Activated CD4-positive, CD25-positive, alpha-beta regulatory T cell treated with anti-CD3 and anti-CD28 coated beads, Interleukin-2, amount 50 U/mL, for 24 hours (primary cell): ENCODE results near the gene NDUFS3.
"Not testable (repeated sequence)": the region's sequence is repeated elsewhere in the genome, so short reads cannot be mapped to it uniquely, and the experiment has no call there.

ENCODE experiments used
- ATAC-seq, 2 donors: fragments of 150-1000 bp; cut with Tn5 transposase; one replicate each; pipeline ENCODE4 v1.10.0; 2021; ENCODE audit warnings: mild to moderate bottlenecking in 1 of 2, moderate library complexity in 1 of 2

Gene NDUFS3

DNA sequence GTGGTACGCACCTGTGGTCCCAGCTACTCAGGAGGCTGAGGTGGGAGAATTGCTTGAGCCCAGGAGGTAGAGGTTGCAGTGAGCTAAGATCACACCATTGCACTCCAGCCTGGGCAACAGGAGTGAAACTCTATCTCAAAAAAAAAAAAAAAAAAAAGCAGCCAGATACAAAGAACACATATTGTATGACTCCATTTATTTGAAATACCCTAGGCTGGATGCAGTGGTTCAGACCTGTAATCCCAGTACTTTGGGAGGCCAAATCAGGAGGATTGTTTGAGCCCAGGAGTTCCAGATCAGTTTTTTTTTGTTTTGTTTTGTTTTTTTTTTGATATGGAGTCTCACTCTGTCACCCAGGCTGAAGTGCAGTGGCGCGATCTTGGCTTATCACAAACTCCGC, 16.5 kb upstream of the NDUFS3 start:
- not testable (repeated sequence) for ATAC-seq

DNA sequence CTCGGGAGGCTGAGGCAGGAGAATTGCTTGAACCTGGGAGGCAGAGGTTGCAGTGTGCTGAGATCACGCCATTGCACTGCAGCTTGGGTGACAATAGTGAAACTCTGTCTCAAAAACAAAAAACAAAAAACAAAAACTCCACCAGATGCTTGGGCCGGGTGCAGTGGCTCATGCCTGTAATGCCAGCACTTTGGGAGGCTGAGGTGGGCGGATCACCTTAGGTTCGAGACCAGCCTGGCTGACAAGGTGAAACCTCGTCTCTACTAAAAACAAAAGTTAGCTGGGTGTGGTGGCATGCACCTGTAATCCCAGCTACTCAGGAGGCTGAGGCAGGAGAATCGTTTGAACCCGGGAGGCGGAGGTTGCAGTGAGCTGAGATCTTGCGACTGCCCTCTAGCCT, 14.5 kb upstream of the NDUFS3 start:
- ATAC-seq = not testable (repeated sequence)

DNA sequence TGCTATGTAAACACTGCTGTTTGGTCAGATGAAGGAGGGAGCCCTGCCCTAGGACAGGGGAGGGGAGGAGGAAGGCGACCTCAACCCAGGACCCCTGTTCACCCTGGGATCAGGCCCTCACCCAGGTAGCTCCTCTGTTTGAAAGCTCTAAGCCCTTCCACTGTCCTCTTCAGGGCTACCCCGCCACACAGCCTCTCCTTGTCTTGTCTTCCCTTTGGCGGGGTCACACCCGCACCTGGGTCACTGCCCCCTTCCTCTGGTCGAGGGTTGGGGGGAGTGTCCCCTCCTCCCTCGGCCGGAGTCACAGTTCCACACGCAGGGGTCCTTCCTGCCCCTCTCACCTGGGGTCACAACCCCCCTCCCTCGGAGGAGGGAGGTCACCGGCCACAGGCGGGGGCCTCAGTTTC, 13.9 kb upstream of the NDUFS3 start:
- ATAC-seq = no peak

DNA sequence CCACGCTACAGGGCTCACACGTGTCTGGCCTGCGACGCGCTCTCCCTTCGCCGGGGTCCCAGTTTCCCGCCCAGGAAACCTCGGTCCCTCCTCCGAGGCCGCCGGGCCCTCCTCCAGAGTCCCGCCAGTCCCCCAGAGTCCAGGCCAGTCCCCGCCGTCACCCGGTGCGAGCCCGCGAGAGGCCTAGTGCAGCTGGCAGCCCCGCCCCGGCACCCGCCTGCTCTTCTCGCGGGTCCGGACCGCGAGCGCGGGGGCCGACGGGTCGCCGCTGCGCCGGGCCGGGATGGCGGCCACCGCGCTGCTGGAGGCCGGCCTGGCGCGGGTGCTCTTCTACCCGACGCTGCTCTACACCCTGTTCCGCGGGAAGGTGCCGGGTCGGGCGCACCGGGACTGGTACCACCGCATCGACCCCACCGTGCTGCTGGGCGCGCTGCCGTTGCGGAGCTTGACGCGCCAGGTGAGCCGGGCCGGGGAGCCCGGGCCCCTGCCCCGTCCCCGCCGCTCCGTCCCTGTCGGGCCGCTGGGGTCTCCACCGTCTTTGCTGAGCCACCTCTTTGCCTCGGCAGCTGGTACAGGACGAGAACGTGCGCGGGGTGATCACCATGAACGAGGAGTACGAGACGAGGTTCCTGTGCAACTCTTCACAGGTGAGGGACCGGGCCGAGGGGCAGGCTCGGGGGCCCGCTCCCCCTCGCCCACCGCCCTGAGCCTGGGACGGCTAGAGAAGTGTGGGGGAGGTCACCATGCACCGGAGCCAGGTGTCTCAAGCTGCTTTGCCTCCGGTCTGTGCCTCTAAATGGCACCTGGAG, 13.3 kb upstream of the NDUFS3 start, which contains the start of gene PTPMT1:
Gene PTPMT1, plus strand, starts transcription at position 260 of the 809 bp plus-strand sequence. Its CDS starts 24 bp downstream, at position 284.
- peak; percentile 92 for ATAC-seq

DNA sequence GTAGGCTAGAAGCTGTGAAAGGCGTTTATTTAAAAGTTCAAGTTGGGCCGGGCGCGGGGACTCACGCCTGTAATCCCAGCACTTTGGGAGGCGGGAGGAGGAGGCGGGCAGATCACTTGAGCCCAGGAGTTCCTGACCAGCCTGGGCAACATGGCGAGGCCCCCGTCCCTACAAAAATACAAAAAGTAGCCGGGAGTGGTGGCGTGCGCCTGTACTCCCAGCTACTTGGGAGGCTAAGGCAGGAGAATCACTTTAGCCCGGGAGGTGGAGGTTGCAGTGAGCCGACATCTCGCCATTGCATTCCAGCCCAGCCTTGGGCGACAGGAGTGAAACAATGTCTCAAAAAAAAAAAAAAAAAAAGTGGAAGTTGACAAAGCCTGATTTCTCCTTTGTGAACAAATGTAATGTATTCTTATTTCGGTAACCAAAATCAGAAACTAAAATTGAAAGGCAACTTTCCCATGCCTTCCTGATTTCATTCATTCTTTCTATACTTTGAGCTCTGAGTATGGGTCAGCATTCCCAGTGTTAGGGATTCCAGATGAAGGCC, 12.7 kb upstream of the NDUFS3 start:
- no peak for ATAC-seq

DNA sequence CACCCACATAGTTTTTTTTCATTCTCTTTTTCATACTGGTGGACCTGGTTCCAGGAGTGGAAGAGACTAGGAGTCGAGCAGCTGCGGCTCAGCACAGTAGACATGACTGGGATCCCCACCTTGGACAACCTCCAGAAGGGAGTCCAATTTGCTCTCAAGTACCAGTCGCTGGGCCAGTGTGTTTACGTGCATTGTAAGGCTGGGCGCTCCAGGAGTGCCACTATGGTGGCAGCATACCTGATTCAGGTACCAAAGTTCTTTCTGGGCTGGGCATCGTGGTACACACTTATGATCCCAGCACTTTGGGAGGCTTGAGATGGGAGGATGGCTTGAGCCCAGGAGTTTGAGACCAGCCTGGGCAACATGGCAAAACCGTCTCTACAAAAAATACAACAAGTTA, 9.2 kb upstream of the NDUFS3 start:
- no peak for ATAC-seq

DNA sequence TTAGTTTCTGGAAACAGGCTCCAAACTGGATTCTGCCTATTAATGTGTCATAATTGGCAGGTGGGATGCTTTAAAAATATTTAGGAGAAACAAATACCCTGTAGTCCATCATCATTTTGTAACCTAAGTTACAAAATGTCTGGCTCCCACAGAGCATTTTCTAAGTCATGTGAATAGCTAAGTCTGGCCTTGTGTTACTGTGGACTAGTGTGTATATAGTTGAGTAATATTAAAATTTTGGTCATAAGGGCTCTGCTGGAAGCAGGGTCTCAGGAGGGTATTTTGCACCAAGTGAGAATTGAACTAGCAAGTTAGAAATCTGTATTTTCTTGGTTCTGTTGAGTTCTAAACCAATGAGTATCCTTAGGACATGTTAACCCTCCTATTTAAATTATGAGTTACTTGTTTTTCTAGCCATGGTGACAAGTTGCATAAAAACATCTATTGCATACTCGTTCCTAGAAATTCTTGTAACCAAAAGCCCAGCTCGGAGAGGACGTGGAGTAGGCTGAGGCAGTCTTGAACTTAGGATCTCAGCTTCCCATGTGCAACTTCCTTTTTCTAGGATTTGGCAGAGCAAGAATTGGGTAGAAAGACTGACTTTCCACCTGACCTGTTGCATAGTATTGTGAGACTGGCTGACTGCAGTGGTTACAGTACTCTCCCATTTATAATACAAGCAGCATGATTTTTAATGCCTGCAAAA, 8.1 kb upstream of the NDUFS3 start:
- no peak for ATAC-seq

DNA sequence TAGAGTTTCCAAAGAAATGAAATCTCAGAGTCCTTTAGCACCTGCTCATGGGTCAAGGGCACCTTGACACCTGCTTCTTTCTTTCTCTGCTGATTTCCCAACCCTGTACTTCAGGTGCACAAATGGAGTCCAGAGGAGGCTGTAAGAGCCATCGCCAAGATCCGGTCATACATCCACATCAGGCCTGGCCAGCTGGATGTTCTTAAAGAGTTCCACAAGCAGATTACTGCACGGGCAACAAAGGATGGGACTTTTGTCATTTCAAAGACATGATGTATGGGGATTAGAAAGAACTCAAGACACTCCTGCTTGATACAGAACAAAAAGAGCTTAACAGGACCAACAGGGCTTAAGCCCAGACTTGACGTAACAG, 7.5 kb upstream of the NDUFS3 start:
- ATAC-seq = no peak

DNA sequence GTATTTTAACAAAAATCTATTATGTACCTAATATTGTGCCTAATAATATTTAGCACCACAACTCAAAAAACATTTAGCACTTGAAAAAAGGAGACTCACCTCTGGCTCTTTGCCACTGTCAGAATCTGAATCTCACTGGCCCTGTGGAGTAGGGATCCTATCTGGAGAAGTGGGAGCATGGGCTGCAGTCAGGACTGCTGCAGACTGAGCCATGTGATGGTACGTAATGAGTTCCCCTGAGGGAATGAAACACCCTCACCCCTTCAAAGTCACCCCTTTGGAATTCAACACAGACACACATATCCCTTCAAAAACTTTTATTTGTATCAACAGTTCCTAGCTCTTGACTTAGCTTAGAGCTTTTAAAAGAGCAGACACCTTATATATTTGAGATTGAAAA, 7.0 kb upstream of the NDUFS3 start:
- no peak for ATAC-seq

DNA sequence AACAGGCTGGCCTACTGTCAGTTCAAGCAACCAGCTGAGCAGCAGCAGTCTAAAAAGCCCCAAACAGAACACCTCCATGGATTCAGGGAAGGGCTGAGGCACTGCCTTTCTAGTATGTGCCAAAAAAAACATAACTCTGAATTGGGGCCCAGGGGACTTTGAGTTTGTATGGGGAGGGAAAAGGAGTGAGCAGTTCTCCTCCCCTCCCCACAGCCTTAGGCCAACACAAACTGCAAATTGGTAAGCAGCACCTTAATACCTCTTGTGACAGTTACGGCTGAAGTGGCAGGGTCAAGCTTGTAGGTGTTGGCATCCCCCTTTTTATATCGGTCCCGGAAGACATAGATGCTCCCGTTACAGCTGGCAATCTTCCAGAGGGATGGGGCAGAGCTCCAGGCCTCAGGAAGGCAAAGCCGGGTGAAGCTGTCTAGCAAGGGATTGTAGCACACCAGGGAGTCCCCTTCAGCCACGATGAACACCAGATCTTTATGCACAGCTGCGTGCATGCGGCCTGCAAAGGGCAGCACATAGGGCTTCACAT, 6.1 kb upstream of the NDUFS3 start:
- no peak for ATAC-seq

DNA sequence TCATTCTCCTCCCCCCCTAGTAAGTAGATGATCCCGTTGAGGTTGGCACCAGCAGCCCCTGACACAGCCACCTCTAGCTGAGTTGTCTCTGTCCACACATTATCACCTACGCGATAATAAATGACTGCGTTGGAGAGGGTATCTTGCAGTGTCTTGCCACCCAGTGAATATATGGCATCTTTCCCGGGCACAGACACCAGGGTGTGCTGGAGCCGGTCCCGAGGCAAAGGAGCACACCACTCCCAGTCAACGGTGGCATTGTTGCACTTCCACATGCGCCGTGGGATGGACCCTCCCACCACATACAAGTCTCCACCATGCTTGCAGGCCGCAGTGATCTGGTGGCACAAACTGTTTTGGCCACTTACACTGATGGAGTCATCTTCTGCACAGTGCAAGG, 5.6 kb upstream of the NDUFS3 start:
- no peak for ATAC-seq

DNA sequence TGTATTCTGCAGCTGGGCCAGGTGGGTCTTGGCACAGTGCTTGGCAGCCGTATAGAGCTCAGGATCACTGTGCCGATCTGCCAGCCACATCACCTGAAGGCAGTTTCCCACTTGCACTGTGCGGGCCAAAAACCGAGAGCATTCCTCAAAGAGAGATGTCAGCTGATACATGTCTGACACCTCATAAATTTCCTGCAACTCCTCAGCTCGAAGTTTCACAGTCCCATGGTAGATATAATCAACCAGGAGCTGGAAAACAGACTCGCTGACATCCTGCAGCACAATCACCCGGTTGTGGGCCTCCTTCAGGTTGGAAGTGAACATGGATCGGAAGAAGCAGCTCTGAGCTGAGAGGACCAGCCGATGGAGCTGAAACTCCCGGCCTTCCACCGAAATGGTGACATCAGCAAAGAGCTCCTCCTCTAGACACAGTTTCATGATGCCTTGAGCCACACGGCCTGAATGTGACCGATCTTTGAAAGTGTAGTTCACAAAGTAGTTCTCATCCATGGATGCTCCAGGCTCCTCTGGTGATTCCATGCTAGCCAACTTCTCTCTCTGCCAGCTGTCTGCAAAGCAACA, 1.3 kb upstream of the NDUFS3 start:
- ATAC-seq = no peak

DNA sequence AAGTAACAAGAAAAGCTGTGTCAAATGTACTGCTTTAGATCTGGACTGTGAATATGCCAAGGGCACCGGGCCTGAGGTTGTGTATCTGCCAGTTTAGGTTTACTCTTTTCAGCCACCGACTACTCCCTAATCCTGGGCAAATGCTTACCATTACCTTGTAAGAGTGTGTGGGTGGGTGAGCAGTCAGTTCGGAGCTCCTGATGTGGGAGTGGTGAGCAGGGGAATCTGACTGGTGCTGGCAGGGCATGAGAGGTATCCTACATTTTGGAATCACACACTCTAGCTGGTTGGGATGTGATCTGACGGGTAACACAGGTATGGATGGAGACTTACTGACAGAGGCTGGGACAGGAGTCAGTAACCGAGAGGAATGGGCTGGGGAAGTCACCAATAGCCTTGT, 5.0 kb downstream of the NDUFS3 start:
- no peak for ATAC-seq

DNA sequence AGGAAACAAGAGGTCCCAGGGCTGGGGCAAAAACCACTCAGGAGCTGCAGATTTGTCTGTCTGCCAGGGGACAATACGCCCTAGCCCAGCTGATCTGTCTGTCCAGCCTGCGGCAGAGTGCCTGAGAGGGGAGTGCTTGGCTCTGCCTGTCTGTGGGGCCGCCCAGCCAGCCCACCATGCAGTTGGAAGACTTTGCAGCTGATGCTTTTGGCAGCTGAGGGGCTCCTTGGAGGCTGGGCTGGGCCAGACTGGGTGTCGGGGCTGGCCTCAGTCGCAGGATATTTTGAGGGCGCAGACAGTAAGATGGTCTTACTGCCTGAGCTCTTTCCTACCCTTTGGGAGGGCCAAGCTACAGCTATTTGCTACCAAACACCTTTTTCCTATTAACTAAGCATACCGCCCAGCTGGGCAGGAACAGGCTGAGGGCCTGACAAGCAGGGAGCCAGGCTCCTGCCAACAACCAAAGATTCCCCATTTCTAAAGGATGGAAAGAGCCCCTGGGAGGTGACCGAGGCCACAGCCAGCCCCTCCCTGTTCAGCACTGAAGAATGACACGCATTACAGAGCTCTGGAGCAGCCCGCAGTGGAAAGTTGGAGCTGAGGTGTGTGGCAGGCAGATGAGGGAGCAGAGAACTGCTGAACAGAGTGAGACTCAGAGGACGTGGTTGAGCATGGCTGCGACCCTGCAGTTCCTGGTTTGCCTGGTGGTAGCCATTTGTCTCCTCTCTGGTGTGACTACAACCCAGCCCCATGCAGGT, 7.4 kb downstream of the NDUFS3 start, which contains the start of gene FAM180B:
Gene FAM180B, plus strand, starts transcription at position 581 of the 758 bp plus-strand sequence. Its CDS starts 91 bp downstream, at position 672.
- ATAC-seq = no peak

DNA sequence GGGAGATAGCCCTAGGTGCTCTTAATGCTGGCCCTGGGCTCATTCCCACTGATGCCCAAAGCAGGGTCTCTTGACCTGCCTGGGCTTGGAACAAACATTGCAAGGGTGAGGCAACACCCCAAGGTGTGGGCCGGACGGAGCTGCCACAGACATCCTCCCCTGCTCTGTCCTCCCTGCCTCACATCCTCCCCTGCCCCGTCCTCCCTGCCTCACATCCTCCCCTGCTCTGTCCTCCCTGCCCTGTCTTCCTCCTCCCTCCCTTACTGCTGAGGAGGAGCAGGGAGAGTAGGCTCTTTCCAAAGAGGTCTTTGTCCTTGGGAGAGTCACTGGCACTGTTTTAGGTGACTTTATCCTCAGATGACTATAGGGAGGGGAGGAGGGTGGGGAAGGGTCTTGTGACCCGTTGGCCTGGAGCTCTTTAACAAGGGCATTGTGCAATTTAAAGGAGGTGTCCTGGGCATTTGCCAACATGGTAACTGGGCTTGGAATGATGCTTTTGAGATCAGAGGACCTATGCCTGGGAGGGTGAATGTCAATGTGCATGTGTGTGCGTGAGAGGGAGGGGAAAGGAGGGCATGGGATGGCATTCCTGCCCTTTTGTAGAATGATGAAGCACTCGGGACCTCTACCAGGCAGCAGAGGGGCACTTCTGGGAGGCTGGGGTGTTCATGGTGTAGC, 8.3 kb downstream of the NDUFS3 start:
- no peak for ATAC-seq

DNA sequence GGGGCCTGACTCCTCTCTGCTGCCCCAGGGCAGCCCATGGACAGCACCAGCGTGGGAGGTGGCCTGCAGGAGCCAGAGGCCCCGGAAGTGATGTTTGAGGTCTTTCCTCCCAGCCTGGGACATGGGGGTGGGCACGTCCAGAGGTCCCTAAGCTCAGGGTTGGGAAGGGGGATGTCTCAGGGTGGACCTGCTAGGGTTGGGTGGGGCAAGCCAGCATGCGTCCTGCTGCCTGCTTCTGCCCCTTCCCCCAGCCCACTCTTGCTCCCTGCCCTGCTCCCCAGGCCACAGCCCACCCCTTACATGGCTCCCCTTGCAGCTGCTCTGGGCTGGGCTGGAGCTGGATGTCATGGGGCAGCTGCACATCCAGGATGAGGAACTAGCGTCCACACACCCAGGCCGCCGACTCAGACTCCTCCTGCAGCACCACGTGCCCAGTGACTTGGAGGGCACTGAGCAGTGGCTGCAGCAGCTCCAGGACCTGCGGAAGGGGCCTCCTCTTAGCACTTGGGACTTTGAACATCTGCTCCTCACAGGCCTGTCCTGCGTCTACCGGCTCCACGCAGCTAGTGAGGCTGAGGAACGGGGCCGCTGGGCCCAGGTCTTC, 9.0 kb downstream of the NDUFS3 start:
- no peak for ATAC-seq

DNA sequence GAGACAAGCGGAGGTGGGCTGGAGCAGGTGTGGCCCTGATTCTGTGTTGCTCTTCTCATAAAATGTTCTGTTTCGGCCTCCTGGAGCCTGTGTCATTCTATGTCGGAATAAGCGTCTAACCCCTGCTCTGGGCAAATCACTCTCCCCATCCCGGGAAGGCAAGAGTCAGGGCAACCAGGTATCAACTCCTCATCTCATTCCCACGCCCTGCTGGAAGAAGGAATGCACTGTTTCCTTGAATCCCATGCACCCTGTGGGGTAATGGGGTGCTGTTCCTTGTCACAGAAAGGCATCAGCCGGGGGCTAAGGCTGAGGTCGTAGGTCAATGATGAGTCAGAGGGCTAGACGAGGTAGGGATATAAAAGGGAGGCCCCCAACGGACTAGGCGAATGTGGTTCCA, 10.2 kb downstream of the NDUFS3 start:
- ATAC-seq = no peak

DNA sequence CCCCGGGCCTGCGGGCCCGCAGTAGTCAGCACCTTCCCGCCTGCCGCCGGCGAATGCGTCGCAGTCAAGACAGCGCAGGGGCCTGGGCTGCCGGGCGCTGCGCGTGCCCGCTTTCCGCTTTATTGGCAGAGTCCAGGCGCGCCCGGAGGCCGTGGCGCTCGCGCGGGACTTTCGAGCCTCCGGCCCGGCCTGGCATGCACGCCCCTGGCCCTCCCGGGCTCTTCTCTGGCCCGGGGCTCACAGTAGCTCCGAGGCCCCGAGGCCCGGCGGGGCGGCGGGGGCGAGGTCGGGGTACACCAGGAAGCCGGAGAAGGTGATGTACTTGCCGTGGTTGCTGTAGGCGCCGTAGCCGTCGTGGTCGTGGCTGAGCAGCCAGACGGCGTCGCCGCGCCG, 10.7 kb downstream of the NDUFS3 start:
- ATAC-seq = no peak

DNA sequence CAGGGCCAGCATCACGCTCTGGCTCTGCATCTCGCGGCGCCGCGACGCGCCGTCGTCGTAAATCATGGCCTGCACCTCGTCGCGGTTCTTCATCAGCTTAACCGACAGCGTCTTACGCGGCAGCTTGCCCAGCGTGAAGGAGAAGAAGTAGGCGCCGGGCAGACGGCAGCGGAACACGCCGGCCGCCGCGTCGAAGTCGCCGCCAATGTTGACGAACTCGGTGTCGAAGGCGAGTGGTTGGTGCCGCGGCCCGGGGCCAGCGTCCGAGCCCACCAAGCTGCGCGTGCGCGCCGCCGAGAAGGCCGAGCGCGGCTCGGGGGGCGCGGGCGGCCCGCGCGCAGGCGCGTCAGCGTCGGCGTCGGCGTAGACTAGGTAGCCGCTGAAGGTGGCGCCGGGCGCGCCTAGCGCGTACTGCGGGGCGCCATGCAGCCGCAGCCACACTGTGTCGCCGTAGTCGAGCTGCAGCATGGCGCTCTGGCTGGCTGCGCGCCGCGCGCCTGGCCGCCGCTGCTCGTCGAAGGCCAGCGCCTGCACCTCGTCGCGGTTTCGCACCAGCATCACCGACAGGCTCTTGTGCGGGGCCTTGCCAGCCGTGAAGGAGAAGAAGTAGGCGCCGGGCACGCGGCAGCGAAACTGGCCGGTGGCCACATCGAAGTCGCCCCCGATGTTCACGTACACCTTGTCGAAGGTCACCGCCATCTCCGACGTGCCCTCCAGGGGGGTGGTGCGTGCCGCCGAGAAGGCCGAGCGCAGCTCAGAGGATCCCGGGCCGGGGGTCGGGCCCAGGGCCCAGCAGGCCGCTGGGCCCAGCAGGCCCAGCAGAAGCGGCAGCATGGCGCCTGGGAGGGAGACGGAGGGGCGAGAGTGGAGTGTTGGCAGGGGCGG, 11.3 kb downstream of the NDUFS3 start:
- ATAC-seq = no peak

DNA sequence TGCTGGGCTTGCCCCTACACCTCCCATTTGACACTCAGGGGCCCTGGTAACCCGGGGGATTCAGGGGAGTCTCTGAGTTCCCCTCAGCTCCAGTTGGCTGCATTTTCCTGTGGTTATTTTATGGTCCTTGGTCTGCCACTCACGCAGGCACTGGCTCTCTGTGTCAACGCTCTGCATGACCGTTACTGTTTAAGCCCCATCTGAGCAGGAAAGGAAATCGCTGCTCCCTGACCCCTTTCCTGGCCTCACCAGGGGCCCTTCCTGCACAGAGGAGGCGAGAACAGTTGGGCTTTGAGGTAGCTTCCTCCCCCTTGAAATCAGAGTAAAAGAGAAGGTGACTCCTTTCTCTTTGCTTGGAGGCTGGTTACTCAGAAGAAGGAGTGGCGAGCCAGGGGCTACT, 12.9 kb downstream of the NDUFS3 start:
- ATAC-seq = no peak
